IMR-90 (cell line): ENCODE measurements around the gene CAV3. TPM values are rescaled to one million over a fixed set of nuclear protein-coding genes. Genes with fewer than 3 reads are reported as not detected.

Experiments used
- ATAC-seq: fragments of 200-7000 bp; cut with Tn5 transposase; 2 replicates; pipeline ENCODE4 v1.9.1; 2020; ENCODE audit warnings: low read depth, mild to moderate bottlenecking, moderate library complexity
- BruUV-seq: library from RNA; stranded (reverse); fragments of 400-500 nt; replicated peaks from 2 replicates; lab custom pipeline; 2021; lab: Mats Ljungman, UMichigan
- CTCF ChIA-PET: fragments of 300-600 bp; formaldehyde crosslinking; extraction: SDS; loops from one replicate; lab custom pipeline; 2021; ENCODE audit warnings: antibody characterized with exemption; lab: Yijun Ruan, JAX
- POLR2A ChIA-PET: fragments of 300-600 bp; sonication (Branson Sonifier 250); formaldehyde crosslinking; loops from one replicate; lab custom pipeline; 2022; ENCODE audit warnings: antibody characterized with exemption; ENCODE audit not compliant: unreplicated experiment; lab: Charles Lee
- DNase-seq: peaks from one replicate; pipeline ENCODE4 v3.0.0; 2013
- H2AFZ ChIP-seq: replicated peaks from 2 replicates; pipeline ENCODE3; 2013; ENCODE audit warnings: low read length, mild to moderate bottlenecking; ENCODE audit not compliant: poor library complexity
- H2AK5ac ChIP-seq: 2 replicates; pipeline ENCODE4 v1.6.1; 2013; ENCODE audit warnings: low read depth, low read length, inconsistent platforms
- H2AK9ac ChIP-seq: replicated peaks from 2 replicates; pipeline ENCODE3; 2013; ENCODE audit warnings: mild to moderate bottlenecking, low read depth, low read length, moderate library complexity; ENCODE audit not compliant: poor library complexity
- H2BK120ac ChIP-seq: 2 replicates; pipeline ENCODE4 v1.6.1; 2013; ENCODE audit warnings: low read depth, low read length, inconsistent platforms
- H2BK15ac ChIP-seq: 3 replicates; pipeline ENCODE4 v1.6.1; 2013; ENCODE audit warnings: low read depth, low read length, inconsistent platforms
- H2BK20ac ChIP-seq: 2 replicates; pipeline ENCODE4 v1.6.1; 2013; ENCODE audit warnings: low read depth, mild to moderate bottlenecking, inconsistent platforms, low read length, moderate library complexity
- H2BK5ac ChIP-seq: 2 replicates; pipeline ENCODE4 v1.6.1; 2013; ENCODE audit warnings: mild to moderate bottlenecking, low read depth, low read length, inconsistent platforms; ENCODE audit not compliant: poor library complexity, severe bottlenecking
- H3K14ac ChIP-seq: replicated peaks from 2 replicates; pipeline ENCODE4 v1.6.1; 2013; ENCODE audit warnings: low read depth, low read length, inconsistent platforms
- H3K18ac ChIP-seq: 2 replicates; pipeline ENCODE4 v1.6.1; 2013; ENCODE audit warnings: low read depth, low read length, control low read depth
- H3K23ac ChIP-seq: 2 replicates; pipeline ENCODE4 v1.6.1; 2013; ENCODE audit warnings: low read depth, low read length, inconsistent platforms
- H3K27ac ChIP-seq: 2 replicates; pipeline ENCODE4 v1.5.1; 2013; ENCODE audit warnings: mild to moderate bottlenecking, control low read depth, low read length; ENCODE audit not compliant: insufficient read depth
- H3K27me3 ChIP-seq: 2 replicates; pipeline ENCODE4 v1.6.1; 2013; ENCODE audit warnings: low read length; ENCODE audit not compliant: control insufficient read depth, insufficient read depth
- H3K36me3 ChIP-seq: 2 replicates; pipeline ENCODE4 v1.6.1; 2013; ENCODE audit warnings: low read length, mixed read lengths; ENCODE audit not compliant: control insufficient read depth, insufficient read depth
- H3K4ac ChIP-seq: 2 replicates; pipeline ENCODE4 v1.6.1; 2013; ENCODE audit warnings: low read depth, low read length, inconsistent platforms
- H3K4me1 ChIP-seq: 2 replicates; pipeline ENCODE4 v1.6.1; 2013; ENCODE audit warnings: low read length, mixed read lengths; ENCODE audit not compliant: control insufficient read depth, insufficient read depth
- H3K4me2 ChIP-seq: 2 replicates; pipeline ENCODE4 v1.6.1; 2013; ENCODE audit warnings: low read depth, mild to moderate bottlenecking, control low read depth, low read length, moderate library complexity
- H3K4me3 ChIP-seq: 2 replicates; pipeline ENCODE4 v1.5.1; 2013; ENCODE audit warnings: low read depth, mild to moderate bottlenecking, control low read depth, low read length, moderate library complexity; ENCODE audit not compliant: insufficient read depth
- H3K56ac ChIP-seq: 2 replicates; pipeline ENCODE4 v1.6.1; 2013; ENCODE audit warnings: low read length, inconsistent platforms; ENCODE audit not compliant: insufficient read depth; ENCODE audit errors: extremely low read depth
- H3K79me1 ChIP-seq, 2 experiments: 2 replicates each; pipeline ENCODE4 v1.6.1; 2013; ENCODE audit warnings: low read length in 2 of 2, inconsistent platforms in 1 of 2, low read depth in 1 of 2
- H3K9ac ChIP-seq: 2 replicates; pipeline ENCODE4 v1.6.1; 2013; ENCODE audit warnings: low read depth, low read length, control low read depth
- H3K9me1 ChIP-seq: 2 replicates; pipeline ENCODE4 v1.6.1; 2013; ENCODE audit warnings: low read length, inconsistent platforms; ENCODE audit not compliant: insufficient read depth
- H3K9me3 ChIP-seq: 2 replicates; pipeline ENCODE4 v1.6.1; 2013; ENCODE audit warnings: low read length; ENCODE audit not compliant: control insufficient read depth, insufficient read depth
- H4K20me1 ChIP-seq: 2 replicates; pipeline ENCODE4 v1.6.1; 2013; ENCODE audit warnings: low read length, inconsistent platforms; ENCODE audit not compliant: insufficient read depth
- H4K5ac ChIP-seq: 2 replicates; pipeline ENCODE4 v1.6.1; 2013; ENCODE audit warnings: mild to moderate bottlenecking, low read depth, low read length, control low read depth
- H4K8ac ChIP-seq, 2 experiments: 2 replicates each; pipeline ENCODE4 v1.6.1; 2013; ENCODE audit warnings: low read depth in 2 of 2, low read length in 2 of 2, control low read depth in 1 of 2, inconsistent platforms in 1 of 2
- H4K91ac ChIP-seq: 2 replicates; pipeline ENCODE4 v1.6.1; 2013; ENCODE audit warnings: low read depth, low read length, inconsistent platforms; ENCODE audit not compliant: insufficient read depth
- BHLHE40 ChIP-seq: fragments of 150-350 bp; IDR thresholded peaks from 2 replicates; pipeline ENCODE4 v1.6.1; 2016; ENCODE audit warnings: mild to moderate bottlenecking, low read depth, low read length
- FOS ChIP-seq: fragments of 150-350 bp; IDR thresholded peaks from 2 replicates; pipeline ENCODE4 v1.6.1; 2016; ENCODE audit warnings: low read depth, low read length
- WGBS, 2 experiments: methylation state at CpG; one replicate each; pipeline versions ENCODE4 v1.1.5 to v1.1.7; 2013; ENCODE audit warnings: missing lambda C conversion rate in 2 of 2; ENCODE audit not compliant: insufficient read length in 1 of 2; ENCODE audit errors: extremely low coverage in 2 of 2; 5-methylcytosine and 5-hydroxymethylcytosine counted together
- dilution Hi-C: fragments of 300-500 bp; cut with HindIII; formaldehyde crosslinking; loops from one replicate; pipeline ENCODE4 v1.14.3; 2018; ENCODE audit warnings: low sequenced_read_pairs; ENCODE audit not compliant: unreplicated experiment
- in situ Hi-C: fragments of 300-500 bp; cut with MboI; formaldehyde crosslinking; loops from 3 replicates; pipeline ENCODE4 v1.14.3; 2019; ENCODE audit warnings: low sequenced_read_pairs, inconsistent platforms, mixed read lengths
- intact Hi-C: fragments of 100-400 bp; cut with micrococcal nuclease; formaldehyde crosslinking; loops from 2 replicates; pipeline ENCODE4 v1.10.0; 2022
- polyA plus RNA-seq, 3 experiments: library from polyadenylated mRNA; depleted of rRNA; stranded (reverse); fragments of >200 nt; gene quantifications; 2 replicates each; pipeline ENCODE4 v1.2.3, GENCODE V29; 2012; ENCODE audit warnings: low replicate concordance in 1 of 3
- total RNA-seq: library from RNA; depleted of rRNA; stranded (reverse); fragments of >200 nt; gene quantifications from 2 replicates; pipeline ENCODE4 v1.2.3, GENCODE V29; 2012

The CAV3 gene
- total and polyA plus RNA-seq, 2 of the 4 experiments (the other 2 are of a cell fraction) = 0.17 to 0.36 TPM

GRCh38 chr3:8757551-8758518, 24.2 kb downstream of the CAV3 start:
- no peaks in the 10 kb centered on the region for H4K20me1 ChIP-seq
- ATAC-seq = no peak
- no peak overlapping the region for H4K5ac ChIP-seq
- no peak overlapping the region for H2BK120ac ChIP-seq
- CTCF ChIA-PET = no interaction called here
- no peak for TF ChIP-seq FOS
- peak; percentile 52; the same call in 1 of the 2 replicates for TF ChIP-seq BHLHE40
- no peak overlapping the region for H2AK5ac ChIP-seq
- POLR2A ChIA-PET = no interaction called here
- no peak overlapping the region for H3K4me2 ChIP-seq
- BruUV-seq = no TSS peak
- no peak overlapping the region for H4K8ac ChIP-seq
- no CpG with 5 or more reads among the region's 24 CpGs for WGBS, 2 experiments
- no peaks in the 10 kb centered on the region for H3K27me3 ChIP-seq
- H3K18ac ChIP-seq = no peak overlapping the region
- dilution Hi-C loops = no loop called here
- no peaks in the 10 kb centered on the region for H3K4me1 ChIP-seq
- H3K27ac ChIP-seq = no peak overlapping the region
- H3K9me1 ChIP-seq = no peaks in the 10 kb centered on the region; the same call in 1 of the 2 replicates
- intact Hi-C loops = no loop called here
- no peaks in the 10 kb centered on the region; a peak in 1 of 4 replicates for H3K79me1 ChIP-seq
- no peak overlapping the region for H3K4me3 ChIP-seq
- no peak overlapping the region for H3K4ac ChIP-seq
- H4K91ac ChIP-seq = no peak overlapping the region
- peak overlapping the region; percentile 44 for H2AFZ ChIP-seq
- peak; percentile 48 for DNase-seq
- H3K36me3 ChIP-seq = no peaks in the 10 kb centered on the region
- H3K23ac ChIP-seq = no peak overlapping the region
- in situ Hi-C loops = loop anchor here (25.0 kb wide), 1 partner anchor 304 kb away; no protein-coding TSS in a partner anchor
- H2BK15ac ChIP-seq = no peak overlapping the region
- no peak overlapping the region for H2BK20ac ChIP-seq
- no peak overlapping the region for H2AK9ac ChIP-seq
- no peak overlapping the region for H3K14ac ChIP-seq
- H3K56ac ChIP-seq = no peak overlapping the region
- H3K9me3 ChIP-seq = no peaks in the 10 kb centered on the region
- no peak overlapping the region for H2BK5ac ChIP-seq
- H3K9ac ChIP-seq = no peak overlapping the region
